Measurements from ENCODE around the gene PPIG. TPM values are rescaled to one million over a fixed set of nuclear protein-coding genes. Genes with fewer than 3 reads are reported as not detected.
"Not testable (repeated sequence)": the region's sequence is repeated elsewhere in the genome, so short reads cannot be mapped to it uniquely, and the experiment has no call there.

The PPIG gene
- total RNA-seq, result 35.5 TPM
- long read RNA-seq, transcript PPIG-207 (14 exons, 2,498 nt), result major isoform, 30 of 48 reads
- long read RNA-seq, partial matches to known transcripts, result 1 of 48 reads
- long read RNA-seq, other reads (novel, unspliced or antisense), result 16 of 48 reads

- ATAC-seq (ENCODE audit: poor library complexity) (peak; percentile 98), DNase-seq (peak; percentile 94)
- intact Hi-C loops (cut with DNase I), result no loop called here
Observed at GRCh38 chr2:169584005-169584877, at the start of gene PPIG. PPIG (plus strand) TSS chr2:169584351; CDS start chr2:169604042, 19,691 bp downstream.

- DNase-seq; intact Hi-C loops (cut with DNase I); ATAC-seq (ENCODE audit: poor library complexity): not testable (repeated sequence)
Observed at GRCh38 chr2:169539460-169539859, 44.7 kb upstream of the PPIG start.

- intact Hi-C loops (cut with DNase I), result no loop called here
- DNase-seq (no peak), ATAC-seq (ENCODE audit: poor library complexity) (no peak)
Observed at GRCh38 chr2:169540146-169540545, 44.0 kb upstream of the PPIG start.

GRCh38 chr2:169542433-169542832 is 41.7 kb upstream of the PPIG start:
- ATAC-seq (ENCODE audit: poor library complexity) (no peak), DNase-seq (no peak)
- intact Hi-C loops (cut with DNase I), result no loop called here

- ATAC-seq (ENCODE audit: poor library complexity) (no peak), DNase-seq (no peak)
- intact Hi-C loops (cut with DNase I), result no loop called here
Observed at GRCh38 chr2:169546756-169547155, 37.4 kb upstream of the PPIG start.

- intact Hi-C loops (cut with DNase I), result no loop called here
- ATAC-seq (ENCODE audit: poor library complexity) (no peak), DNase-seq (no peak)
Observed at GRCh38 chr2:169561364-169561763, 22.8 kb upstream of the PPIG start.

GRCh38 chr2:169562084-169562483 is 22.1 kb upstream of the PPIG start:
- intact Hi-C loops (cut with DNase I); DNase-seq; ATAC-seq (ENCODE audit: poor library complexity): not testable (repeated sequence)

- DNase-seq, result no peak
- intact Hi-C loops (cut with DNase I), result no loop called here
- ATAC-seq (ENCODE audit: poor library complexity), result no peak
Observed at GRCh38 chr2:169562519-169562918, 21.6 kb upstream of the PPIG start.

- DNase-seq, result no peak
- ATAC-seq (ENCODE audit: poor library complexity), result no peak
- intact Hi-C loops (cut with DNase I), result no loop called here
Observed at GRCh38 chr2:169565686-169566085, 18.5 kb upstream of the PPIG start.

- DNase-seq (no peak), ATAC-seq (ENCODE audit: poor library complexity) (no peak)
- intact Hi-C loops (cut with DNase I), result no loop called here
Observed at GRCh38 chr2:169569948-169570347, 14.2 kb upstream of the PPIG start.

GRCh38 chr2:169570752-169571151 is 13.4 kb upstream of the PPIG start:
- DNase-seq; intact Hi-C loops (cut with DNase I); ATAC-seq (ENCODE audit: poor library complexity): not testable (repeated sequence)

GRCh38 chr2:169571571-169571970 is 12.6 kb upstream of the PPIG start:
- intact Hi-C loops (cut with DNase I), result no loop called here
- ATAC-seq (ENCODE audit: poor library complexity), result no peak
- no peak for DNase-seq

- DNase-seq (no peak), ATAC-seq (ENCODE audit: poor library complexity) (no peak)
- intact Hi-C loops (cut with DNase I), result no loop called here
Observed at GRCh38 chr2:169572189-169572588, 12.0 kb upstream of the PPIG start.

- intact Hi-C loops (cut with DNase I), result no loop called here
- ATAC-seq (ENCODE audit: poor library complexity) (no peak), DNase-seq (no peak)
Observed at GRCh38 chr2:169572821-169573159, 11.4 kb upstream of the PPIG start.

- intact Hi-C loops (cut with DNase I), result no loop called here
- ATAC-seq (ENCODE audit: poor library complexity), result peak; percentile 99
- DNase-seq, result peak; percentile 94
Observed at GRCh38 chr2:169573160-169573973, 10.8 kb upstream of the PPIG start, which contains the start of gene FASTKD1. FASTKD1 (minus strand) TSS chr2:169573865; CDS start chr2:169572029, 1,836 bp downstream.

GRCh38 chr2:169573974-169574299 is 10.2 kb upstream of the PPIG start:
- no peak for DNase-seq
- intact Hi-C loops (cut with DNase I), result no loop called here
- no peak for ATAC-seq (ENCODE audit: poor library complexity)

GRCh38 chr2:169574539-169574938 is 9.6 kb upstream of the PPIG start:
- DNase-seq; intact Hi-C loops (cut with DNase I): not testable (repeated sequence)

GRCh38 chr2:169575264-169575663 is 8.9 kb upstream of the PPIG start:
- DNase-seq; intact Hi-C loops (cut with DNase I); ATAC-seq (ENCODE audit: poor library complexity): not testable (repeated sequence)

More at GRCh38 chr2:169574539-169574938, 9.6 kb upstream of the PPIG start:
- ATAC-seq (ENCODE audit: poor library complexity), result not testable (repeated sequence)

GRCh38 chr2:169579044-169579443 is 5.1 kb upstream of the PPIG start:
- intact Hi-C loops (cut with DNase I), result no loop called here
- ATAC-seq (ENCODE audit: poor library complexity) (no peak), DNase-seq (no peak)

All from Right ventricle myocardium superior (tissue), 1 donor.